NCI-H1417 (cell line): ENCODE data around the gene TPSB2.

Experiments
- DNase-seq, 3 experiments: peaks; one replicate each; lab custom pipeline; 2025; lab: John Stamatoyannopoulos, UW

Gene TPSB2

DNA sequence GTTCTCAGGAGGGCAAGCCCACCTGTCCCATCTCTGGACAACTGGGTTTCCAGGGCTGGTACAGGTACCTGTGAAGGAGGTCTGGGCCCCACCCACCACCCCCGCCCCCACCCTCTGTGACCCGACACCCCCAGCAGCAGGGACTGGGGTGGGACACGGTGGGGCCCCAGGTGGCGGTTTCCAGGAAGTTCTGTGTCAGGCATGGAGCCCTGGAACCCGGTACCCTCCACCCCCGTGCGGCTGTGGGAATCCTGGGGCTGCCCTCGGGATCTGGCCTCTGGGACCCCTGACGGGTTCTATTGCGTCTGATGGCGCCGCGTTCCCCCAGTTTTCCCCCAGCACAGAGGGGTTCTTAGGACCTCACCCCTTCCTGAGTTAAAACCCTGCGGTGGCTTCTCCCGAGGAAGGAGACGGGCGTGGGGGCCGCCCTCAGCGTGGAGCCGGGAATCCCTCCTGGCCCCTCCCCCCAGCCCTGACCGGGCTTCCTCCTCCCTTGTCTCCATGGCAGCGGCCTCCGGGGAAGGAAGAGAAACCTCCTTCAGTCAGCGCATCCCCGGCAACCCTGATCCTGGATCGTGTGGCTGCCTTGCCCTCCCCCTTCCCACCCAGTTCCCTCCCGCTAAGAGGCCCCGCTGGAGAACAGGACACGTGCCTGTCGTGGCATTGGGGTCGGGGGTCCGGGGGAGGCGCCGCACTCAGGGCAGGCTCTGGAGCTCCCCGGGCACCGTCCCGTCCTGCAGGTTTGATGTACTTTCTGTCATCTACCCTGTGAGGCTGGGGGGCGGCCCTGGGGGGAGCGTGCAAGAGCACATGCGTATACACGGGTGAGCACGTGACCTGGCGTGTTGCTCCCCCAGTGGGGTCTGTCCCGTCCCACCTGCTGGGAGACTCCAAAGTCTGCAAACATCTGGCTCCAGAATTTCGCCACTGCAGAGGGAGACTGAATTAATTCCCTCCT, 46.8 kb downstream of the TPSB2 start:
- peak; percentile 89 to 96 (median 95) for DNase-seq

DNA sequence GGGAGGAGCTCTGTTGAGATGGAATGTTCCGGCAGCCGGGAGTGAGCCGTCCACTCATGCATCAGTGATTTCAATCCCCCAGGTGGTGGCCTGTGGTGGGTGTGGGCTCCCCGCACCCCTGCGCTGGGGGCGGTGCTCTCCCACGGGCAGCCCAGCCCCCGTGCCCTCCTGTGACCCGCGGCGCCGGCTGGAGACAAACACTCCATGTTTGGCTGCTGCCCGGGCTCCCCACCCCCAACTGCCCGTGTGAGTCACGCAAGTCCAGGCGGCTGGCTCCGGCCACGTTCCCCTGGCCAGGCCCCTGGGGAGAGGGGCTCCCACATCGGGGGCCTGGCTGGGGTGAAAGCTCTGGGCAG, 47.7 kb downstream of the TPSB2 start:
- DNase-seq = peak; percentile 27 to 89 (median 77)

DNA sequence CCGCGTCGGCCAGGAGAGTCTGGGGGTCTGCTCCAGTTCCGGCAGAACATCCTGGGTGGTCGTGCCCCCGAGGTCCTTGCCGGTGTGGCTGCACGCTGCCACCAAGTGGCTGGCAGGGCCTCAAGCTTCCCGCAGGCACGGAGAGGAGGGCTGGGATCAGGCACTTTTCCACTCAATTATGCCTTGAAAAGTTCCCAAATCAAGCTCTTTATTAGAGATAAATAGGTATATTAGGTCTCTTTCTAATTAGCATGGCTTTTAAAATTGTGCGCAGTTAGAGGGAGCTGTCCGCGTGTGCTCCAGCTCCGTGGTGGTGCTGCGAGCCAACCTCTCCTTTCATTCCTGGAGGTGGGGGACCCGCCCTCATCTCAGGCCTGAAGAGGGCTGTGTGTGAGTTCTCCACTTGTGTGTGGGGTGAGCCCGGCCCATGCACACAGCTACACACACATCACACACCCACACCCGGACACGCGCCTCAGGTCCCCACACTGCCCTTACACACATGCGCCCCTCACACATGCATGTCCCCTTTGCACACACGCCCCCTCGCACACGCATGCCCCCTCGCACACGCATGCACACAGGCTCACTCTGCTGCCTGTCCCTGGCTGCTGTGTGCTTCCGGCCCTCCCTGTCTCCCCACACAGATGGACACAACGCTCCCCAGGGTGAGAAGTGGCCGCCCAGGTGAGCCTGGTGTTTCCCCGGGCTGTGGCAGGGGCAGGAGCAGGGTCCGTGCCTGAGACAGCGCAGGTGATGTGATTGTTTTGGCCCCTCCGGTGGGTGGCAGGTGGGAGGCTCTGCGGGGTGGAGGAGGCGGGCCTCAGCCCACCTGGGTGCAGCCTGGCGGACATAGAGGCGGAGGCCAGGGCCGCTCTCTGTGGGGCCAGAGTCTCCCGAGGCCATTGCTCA, 48.3 kb downstream of the TPSB2 start:
- DNase-seq = peak in 2 of 3 experiments; percentile 50 to 60

DNA sequence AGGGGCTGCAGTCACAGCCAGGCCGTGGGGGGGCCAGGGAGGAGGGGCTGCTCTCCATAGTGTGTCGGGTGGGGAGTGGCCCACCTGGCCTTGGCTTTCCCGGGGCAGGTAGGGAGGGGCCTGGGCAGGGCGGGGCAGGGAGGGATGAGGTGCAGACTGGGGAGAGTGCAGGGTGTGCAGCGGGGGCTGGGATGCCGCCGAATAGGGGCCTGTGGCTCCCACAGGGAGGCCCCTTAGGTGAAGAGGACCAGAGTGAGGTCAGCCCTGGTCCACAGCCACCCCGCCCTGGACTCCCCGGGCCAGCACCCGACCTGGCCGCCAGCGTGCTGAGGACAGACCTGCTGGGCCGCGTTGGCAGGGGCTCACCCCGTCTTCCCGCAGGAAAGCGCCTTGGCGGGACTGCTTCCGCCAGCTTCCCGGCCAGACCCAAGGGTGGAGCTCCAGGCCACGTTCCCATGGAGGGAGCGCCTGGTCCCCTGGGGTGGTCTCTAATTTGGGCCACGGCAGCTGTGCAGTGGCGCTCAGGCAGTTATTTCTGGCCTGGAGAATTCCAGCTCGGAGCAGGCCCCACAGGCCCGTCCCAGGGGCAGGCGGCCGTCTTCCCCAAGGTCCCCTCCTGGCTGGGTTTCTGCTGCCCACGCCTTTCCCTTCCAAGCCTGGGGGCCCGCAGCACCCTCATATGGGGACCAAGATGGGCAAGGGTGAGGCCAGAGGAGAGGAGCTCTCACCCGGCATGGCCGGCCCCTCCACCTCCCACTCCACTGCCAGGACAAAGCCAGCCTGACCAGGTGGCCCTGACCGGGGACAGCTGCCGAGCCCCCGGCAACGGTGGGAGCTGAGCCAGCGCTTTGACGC, 49.2 kb downstream of the TPSB2 start:
- DNase-seq = peak in 2 of 3 experiments; percentile 14 to 29
